SK-N-SH (cell line): ENCODE measurements around the gene OPCML. TPM values are rescaled to one million over a fixed set of nuclear protein-coding genes. Genes with fewer than 3 reads are reported as not detected.

Experiments
- CTCF ChIA-PET: fragments of 300-600, 350-600 bp; formaldehyde crosslinking; extraction: SDS; loops from one replicate; lab custom pipeline; 2021; lab: Yijun Ruan, JAX
- POLR2A ChIA-PET: fragments of 350-600 bp; sonication (Branson Sonifier 250); formaldehyde crosslinking; extraction: SDS; loops from one replicate; lab custom pipeline; 2020; ENCODE audit warnings: antibody characterized with exemption, inconsistent platforms; lab: Yijun Ruan, JAX
- DNase-seq: peaks from one replicate; pipeline ENCODE4 v3.0.0; 2012
- H2AFZ ChIP-seq: fragments of 200-600 bp; sonication (generic); 2 replicates; pipeline ENCODE4 v1.8.1; 2016; ENCODE audit warnings: antibody characterized with exemption, mild to moderate bottlenecking, low read depth
- H3F3A ChIP-seq: fragments of 200-600 bp; sonication (generic); replicated peaks from 2 replicates; pipeline ENCODE3; 2016; ENCODE audit warnings: antibody characterized with exemption, mild to moderate bottlenecking; ENCODE audit not compliant: insufficient read depth
- H3K27ac ChIP-seq, 2 experiments: fragments of 200-500 bp in 1 of 2; fragments of 200-600 bp in 1 of 2; sonication (Bioruptor generic) in 1 of 2; sonication (generic), shearing (Covaris generic) in 1 of 2; 2 replicates each; pipeline versions ENCODE4 v1.5.1 to v1.6.1; 2014 to 2016; ENCODE audit warnings: low read depth in 2 of 2, inconsistent platforms in 1 of 2, low read length in 1 of 2, mild to moderate bottlenecking in 1 of 2, mixed read lengths in 1 of 2
- H3K27me3 ChIP-seq: fragments of 200-600 bp; sonication (generic), shearing (Covaris generic); 2 replicates; pipeline ENCODE4 v1.6.1; 2016; ENCODE audit warnings: mixed run types; ENCODE audit not compliant: insufficient read depth
- H3K36me3 ChIP-seq, 2 experiments: fragments of 200-500 bp in 1 of 2; fragments of 200-600 bp in 1 of 2; sonication (Bioruptor generic) in 1 of 2; sonication (generic) in 1 of 2; replicated peaks in 1 of 2; 2 replicates each; pipeline versions ENCODE3 to v1.5.1; 2014 to 2016; ENCODE audit warnings: low read length in 1 of 2, mild to moderate bottlenecking in 1 of 2; ENCODE audit not compliant: insufficient read depth in 2 of 2, control insufficient read depth in 1 of 2
- H3K4me1 ChIP-seq, 2 experiments: fragments of 200-500 bp in 1 of 2; fragments of 200-600 bp in 1 of 2; sonication (Bioruptor generic) in 1 of 2; sonication (generic), shearing (Covaris generic) in 1 of 2; 2 replicates each; pipeline versions ENCODE4 v1.5.1 to v1.6.1; 2014 to 2016; ENCODE audit warnings: low read depth in 1 of 2, low read length in 1 of 2, mixed run types in 1 of 2; ENCODE audit not compliant: insufficient read depth in 2 of 2, control insufficient read depth in 1 of 2
- H3K4me2 ChIP-seq: fragments of 200-600 bp; sonication (generic), shearing (Covaris generic); 2 replicates; pipeline ENCODE4 v1.6.1; 2017; ENCODE audit warnings: mixed run types
- H3K4me3 ChIP-seq, 2 experiments: fragments of 200-500 bp in 1 of 2; fragments of 200-600 bp in 1 of 2; sonication (Bioruptor generic) in 1 of 2; sonication (generic), shearing (Covaris generic) in 1 of 2; 2 replicates each; pipeline versions ENCODE4 v1.5.1 to v1.8.1; 2014 to 2016; ENCODE audit warnings: low read depth in 2 of 2, inconsistent platforms in 1 of 2, low read length in 1 of 2, mild to moderate bottlenecking in 1 of 2, mixed read lengths in 1 of 2, moderate library complexity in 1 of 2
- H3K79me2 ChIP-seq: fragments of 200-600 bp; sonication (generic); 2 replicates; pipeline ENCODE4 v1.8.1; 2017; ENCODE audit warnings: mild to moderate bottlenecking; ENCODE audit not compliant: insufficient read depth
- H3K9ac ChIP-seq: fragments of 200-600 bp; sonication (generic); 2 replicates; pipeline ENCODE4 v1.6.1; 2017; ENCODE audit warnings: mixed run types
- H3K9me2 ChIP-seq: fragments of 200-600 bp; sonication (generic); 2 replicates; pipeline ENCODE4 v1.6.1; 2017; ENCODE audit warnings: mixed run types
- H3K9me3 ChIP-seq: fragments of 200-600 bp; sonication (generic); 2 replicates; pipeline ENCODE4 v1.6.1; 2017; ENCODE audit warnings: mixed run types, mild to moderate bottlenecking, moderate library complexity
- H4K20me1 ChIP-seq: fragments of 200-600 bp; sonication (generic); 2 replicates; pipeline ENCODE4 v1.6.1; 2017; ENCODE audit warnings: mild to moderate bottlenecking, mixed run types; ENCODE audit not compliant: insufficient read depth
- CTCF ChIP-seq: fragments of 200-600 bp; sonication (generic); IDR thresholded peaks from 2 replicates; pipeline ENCODE4 v1.6.1; 2017; ENCODE audit warnings: antibody characterized with exemption, mild to moderate bottlenecking, moderate library complexity
- EP300 ChIP-seq, 2 experiments: IDR thresholded peaks; 2 replicates each; pipeline versions ENCODE4 v1.4.0 to v1.6.1; 2012; ENCODE audit warnings: borderline replicate concordance in 1 of 2, low read depth in 1 of 2, low read length in 1 of 2
- EZH2phosphoT487 ChIP-seq: fragments of 200-600 bp; sonication (generic); IDR thresholded peaks from 2 replicates; pipeline ENCODE4 v1.6.1; 2017; ENCODE audit warnings: low read depth, mixed run types, mild to moderate bottlenecking, antibody characterized with exemption, moderate library complexity, borderline replicate concordance
- FOXM1 ChIP-seq: IDR thresholded peaks from 2 replicates; pipeline ENCODE4 v1.4.0; 2012; ENCODE audit warnings: low read depth, mild to moderate bottlenecking
- GABPA ChIP-seq: IDR thresholded peaks from 2 replicates; pipeline ENCODE4 v1.4.0; 2012; ENCODE audit warnings: low read depth, mild to moderate bottlenecking
- IRF3 ChIP-seq: fragments of 150-350 bp; IDR thresholded peaks from 2 replicates; pipeline ENCODE4 v1.6.1; 2016; ENCODE audit warnings: mild to moderate bottlenecking, low read depth, low read length
- NRF1 ChIP-seq: IDR thresholded peaks from 2 replicates; pipeline ENCODE4 v1.6.1; 2012; ENCODE audit warnings: low read depth, mild to moderate bottlenecking, low read length
- POLR2AphosphoS5 ChIP-seq: IDR thresholded peaks from 2 replicates; pipeline ENCODE4 v1.6.1; 2012; ENCODE audit warnings: low read depth, low read length
- RAD21 ChIP-seq: IDR thresholded peaks from 2 replicates; pipeline ENCODE4 v1.6.1; 2012; ENCODE audit warnings: mild to moderate bottlenecking, low read length
- RFX5 ChIP-seq: IDR thresholded peaks from 2 replicates; pipeline ENCODE4 v1.6.1; 2012; ENCODE audit warnings: mild to moderate bottlenecking, improper control_type of control experiment, low read length
- RXRA ChIP-seq: IDR thresholded peaks from 2 replicates; pipeline ENCODE4 v1.4.0; 2012; ENCODE audit warnings: low read depth, mild to moderate bottlenecking, borderline replicate concordance
- SMC3 ChIP-seq: IDR thresholded peaks from 2 replicates; pipeline ENCODE4 v1.6.1; 2012; ENCODE audit warnings: low read depth, low read length, improper control_type of control experiment
- TAF1 ChIP-seq: IDR thresholded peaks from 2 replicates; pipeline ENCODE4 v1.6.1; 2012; ENCODE audit warnings: low read depth, mild to moderate bottlenecking, low read length, moderate library complexity, borderline replicate concordance
- TCF12 ChIP-seq: IDR thresholded peaks from 2 replicates; pipeline ENCODE4 v1.4.0; 2012
- TEAD4 ChIP-seq: IDR thresholded peaks from 2 replicates; pipeline ENCODE4 v1.4.0; 2012; ENCODE audit warnings: mild to moderate bottlenecking, borderline replicate concordance; ENCODE audit not compliant: insufficient read depth
- YY1 ChIP-seq: IDR thresholded peaks from 2 replicates; pipeline ENCODE4 v1.4.0; 2012; ENCODE audit warnings: low read depth, mild to moderate bottlenecking
- ZBTB33 ChIP-seq: IDR thresholded peaks from 2 replicates; pipeline ENCODE4 v1.4.0; 2012; ENCODE audit warnings: low read depth, borderline replicate concordance
- WGBS: methylation state at CpG from one replicate; pipeline ENCODE4 v1.1.6; 2017; ENCODE audit warnings: low lambda C conversion rate; 5-methylcytosine and 5-hydroxymethylcytosine counted together
- polyA plus RNA-seq, 3 experiments: library from polyadenylated mRNA; depleted of rRNA; stranded (reverse); fragments of >200 nt; gene quantifications; 2 replicates each; pipeline ENCODE4 v1.2.3, GENCODE V29; 2012
- TF ChIP-seq, protein P1 (sequence below): IDR thresholded peaks from 2 replicates; pipeline ENCODE4 v1.6.1; 2012; ENCODE audit warnings: mild to moderate bottlenecking, low read depth, low read length, moderate library complexity

The OPCML gene
- polyA plus RNA-seq, 1 of the 3 experiments (the other 2 are of a cell fraction): not detected

- TF ChIP-seq IRF3: no peak
- no peak for TF ChIP-seq TEAD4
- no peak for TF ChIP-seq EP300 (IDR thresholded peaks at IDR 0.05; ENCODE audit: borderline replicate concordance in 1 of 2, low read depth in 1 of 2, low read length in 1 of 2)
- TF ChIP-seq RAD21: no peak
- TF ChIP-seq RXRA: no peak
- TF ChIP-seq, protein P1, sequence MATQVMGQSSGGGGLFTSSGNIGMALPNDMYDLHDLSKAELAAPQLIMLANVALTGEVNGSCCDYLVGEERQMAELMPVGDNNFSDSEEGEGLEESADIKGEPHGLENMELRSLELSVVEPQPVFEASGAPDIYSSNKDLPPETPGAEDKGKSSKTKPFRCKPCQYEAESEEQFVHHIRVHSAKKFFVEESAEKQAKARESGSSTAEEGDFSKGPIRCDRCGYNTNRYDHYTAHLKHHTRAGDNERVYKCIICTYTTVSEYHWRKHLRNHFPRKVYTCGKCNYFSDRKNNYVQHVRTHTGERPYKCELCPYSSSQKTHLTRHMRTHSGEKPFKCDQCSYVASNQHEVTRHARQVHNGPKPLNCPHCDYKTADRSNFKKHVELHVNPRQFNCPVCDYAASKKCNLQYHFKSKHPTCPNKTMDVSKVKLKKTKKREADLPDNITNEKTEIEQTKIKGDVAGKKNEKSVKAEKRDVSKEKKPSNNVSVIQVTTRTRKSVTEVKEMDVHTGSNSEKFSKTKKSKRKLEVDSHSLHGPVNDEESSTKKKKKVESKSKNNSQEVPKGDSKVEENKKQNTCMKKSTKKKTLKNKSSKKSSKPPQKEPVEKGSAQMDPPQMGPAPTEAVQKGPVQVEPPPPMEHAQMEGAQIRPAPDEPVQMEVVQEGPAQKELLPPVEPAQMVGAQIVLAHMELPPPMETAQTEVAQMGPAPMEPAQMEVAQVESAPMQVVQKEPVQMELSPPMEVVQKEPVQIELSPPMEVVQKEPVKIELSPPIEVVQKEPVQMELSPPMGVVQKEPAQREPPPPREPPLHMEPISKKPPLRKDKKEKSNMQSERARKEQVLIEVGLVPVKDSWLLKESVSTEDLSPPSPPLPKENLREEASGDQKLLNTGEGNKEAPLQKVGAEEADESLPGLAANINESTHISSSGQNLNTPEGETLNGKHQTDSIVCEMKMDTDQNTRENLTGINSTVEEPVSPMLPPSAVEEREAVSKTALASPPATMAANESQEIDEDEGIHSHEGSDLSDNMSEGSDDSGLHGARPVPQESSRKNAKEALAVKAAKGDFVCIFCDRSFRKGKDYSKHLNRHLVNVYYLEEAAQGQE: no peak
- TF ChIP-seq SMC3: no peak
- TF ChIP-seq FOXM1: no peak
These were observed 1152.8 kb downstream of the OPCML start (continued) for GRCh38 chr11:132379540-132379939.

GRCh38 chr11:132373405-132374143, 1158.7 kb downstream of the OPCML start:
- H3K9me2 ChIP-seq: no peaks in the 10 kb centered on the region; the same call in 1 of the 2 replicates
- WGBS: 25% methylated on average over 4 of the region's 4 CpGs

More at GRCh38 chr11:132373405-132374143, 1158.7 kb downstream of the OPCML start:
- DNase-seq: no peak
- Histone ChIP-seq H3K27ac (no peak overlapping the region), H2AFZ (no peak overlapping the region), H3K9me3 (no peaks in the 10 kb centered on the region), H3K27me3 (no peaks in the 10 kb centered on the region), H3K36me3 (no peaks in the 10 kb centered on the region), H3K4me2 (no peak overlapping the region), H3K4me1 (no peaks in the 10 kb centered on the region), H3K79me2 (no peaks in the 10 kb centered on the region), H3F3A (no peaks in the 10 kb centered on the region), H3K4me3 (no peak overlapping the region), H3K9ac (no peak overlapping the region), H4K20me1 (no peaks in the 10 kb centered on the region)
- TF ChIP-seq POLR2AphosphoS5: no peak
- TF ChIP-seq TCF12: no peak
- no peak for TF ChIP-seq FOXM1
- TF ChIP-seq EZH2phosphoT487: no peak
- TF ChIP-seq SMC3: no peak
- no peak for TF ChIP-seq ZBTB33
- TF ChIP-seq GABPA: no peak
- TF ChIP-seq CTCF: no peak
- no peak for TF ChIP-seq YY1
- TF ChIP-seq TAF1: no peak
- no peak for TF ChIP-seq IRF3
- no peak for TF ChIP-seq RXRA
- no peak for TF ChIP-seq RFX5
- TF ChIP-seq NRF1: no peak
- POLR2A ChIA-PET: no interaction called here
- CTCF ChIA-PET: no interaction called here
